ENCODE measurements around the gene VNN1. TPM values are rescaled to one million over a fixed set of nuclear protein-coding genes. Genes with fewer than 3 reads are reported as not detected.
A peak's percentile ranks its signal among the peaks of the same experiment; 100 is the strongest.

VNN1 gene
- total RNA-seq, 6 experiments from 2014 or later, result 0.07 to 0.13 (median 0.09) TPM; not detected in 1

GRCh38 chr6:132733283-132733682 is 19.4 kb upstream of the VNN1 start:
- Mint-ChIP-seq H3K27me3 (ENCODE audit: insufficient read depth) (peaks cover 5% of the 10 kb centered on the region), H3K9me3 (no peaks in the 10 kb centered on the region), H3K4me3 (no peak overlapping the region), H3K4me1 (ENCODE audit: low read depth) (peaks cover 14% of the 10 kb centered on the region), H3K27ac (no peak overlapping the region), H3K36me3 (ENCODE audit: low read depth) (no peaks in the 10 kb centered on the region)
- DNase-seq, result no peak
- no peak for TF ChIP-seq CTCF (IDR thresholded peaks at IDR 0.05)

- no peak for DNase-seq
- H3K36me3 Mint-ChIP-seq (ENCODE audit: low read depth), result no peaks in the 10 kb centered on the region
- H3K4me3 Mint-ChIP-seq, result no peak overlapping the region
- TF ChIP-seq CTCF (IDR thresholded peaks at IDR 0.05), result no peak
- no peaks in the 10 kb centered on the region for H3K9me3 Mint-ChIP-seq
- peaks cover 2% of the 10 kb centered on the region; the same call in 1 of the 2 replicates for H3K27me3 Mint-ChIP-seq (ENCODE audit: insufficient read depth)
- peaks cover 14% of the 10 kb centered on the region for H3K4me1 Mint-ChIP-seq (ENCODE audit: low read depth)
- H3K27ac Mint-ChIP-seq, result no peak overlapping the region
Observed at GRCh38 chr6:132731086-132731485, 17.2 kb upstream of the VNN1 start.

- no peak for TF ChIP-seq CTCF (IDR thresholded peaks at IDR 0.05)
- no peaks in the 10 kb centered on the region for H3K9me3 Mint-ChIP-seq
- peaks cover 2% of the 10 kb centered on the region; the same call in 1 of the 2 replicates for H3K27me3 Mint-ChIP-seq (ENCODE audit: insufficient read depth)
- DNase-seq, result peak; percentile 77
- H3K27ac Mint-ChIP-seq, result no peak overlapping the region
- H3K4me3 Mint-ChIP-seq, result no peak overlapping the region
- no peaks in the 10 kb centered on the region for H3K36me3 Mint-ChIP-seq (ENCODE audit: low read depth)
- H3K4me1 Mint-ChIP-seq (ENCODE audit: low read depth), result peaks cover 14% of the 10 kb centered on the region
Observed at GRCh38 chr6:132730560-132730959, 16.7 kb upstream of the VNN1 start.

- Mint-ChIP-seq H3K4me1 (ENCODE audit: low read depth) (peaks cover 13% of the 10 kb centered on the region), H3K27ac (no peak overlapping the region)
Observed at GRCh38 chr6:132728616-132729015, 14.8 kb upstream of the VNN1 start.

GRCh38 chr6:132726608-132726975 is 12.7 kb upstream of the VNN1 start:
- no peaks in the 10 kb centered on the region for H3K9me3 Mint-ChIP-seq
- DNase-seq, result no peak
- H3K4me1 Mint-ChIP-seq (ENCODE audit: low read depth), result no peaks in the 10 kb centered on the region
- TF ChIP-seq CTCF (IDR thresholded peaks at IDR 0.05), result no peak
- no peaks in the 10 kb centered on the region for H3K36me3 Mint-ChIP-seq (ENCODE audit: low read depth)
- no peak overlapping the region for H3K27ac Mint-ChIP-seq
- no peak overlapping the region for H3K4me3 Mint-ChIP-seq
- peaks cover 2% of the 10 kb centered on the region for H3K27me3 Mint-ChIP-seq (ENCODE audit: insufficient read depth)

More at GRCh38 chr6:132728616-132729015, 14.8 kb upstream of the VNN1 start:
- 0 out of 2 replicates have a peak, but pooled peaks have one; percentile 15 for TF ChIP-seq CTCF (IDR thresholded peaks at IDR 0.05)
- no peaks in the 10 kb centered on the region; the same call in 1 of the 2 replicates for H3K27me3 Mint-ChIP-seq (ENCODE audit: insufficient read depth)
- no peaks in the 10 kb centered on the region for H3K36me3 Mint-ChIP-seq (ENCODE audit: low read depth)
- no peak for DNase-seq
- no peak overlapping the region for H3K4me3 Mint-ChIP-seq
- no peaks in the 10 kb centered on the region for H3K9me3 Mint-ChIP-seq
